Spinal cord (tissue), 10 donors: ENCODE measurements around the gene RYK. TPM values are rescaled to one million over a fixed set of nuclear protein-coding genes. Genes with fewer than 3 reads are reported as not detected.
"Not testable (repeated sequence)": the region's sequence is repeated elsewhere in the genome, so short reads cannot be mapped to it uniquely, and the experiment has no call there.

ENCODE experiments used
- DNase-seq, 6 donors: peaks; one replicate each; pipeline versions ENCODE4 v3.0.0 to v3.0.0-alpha.2; 2013 to 2015; ENCODE audit warnings: low spot score in 6 of 6, low read depth in 4 of 6
- H3K27ac ChIP-seq: one replicate; pipeline ENCODE4 v1.5.1; 2013; ENCODE audit warnings: low read depth, low read length, control low read depth
- H3K27me3 ChIP-seq: one replicate; pipeline ENCODE4 v1.6.1; 2013; ENCODE audit warnings: low read length; ENCODE audit not compliant: control insufficient read depth, insufficient read depth
- H3K36me3 ChIP-seq: one replicate; pipeline ENCODE4 v1.6.1; 2013; ENCODE audit warnings: low read length; ENCODE audit not compliant: control insufficient read depth, insufficient read depth
- H3K4me1 ChIP-seq: one replicate; pipeline ENCODE4 v1.6.1; 2013; ENCODE audit warnings: low read length; ENCODE audit not compliant: control insufficient read depth, insufficient read depth
- H3K4me3 ChIP-seq: one replicate; pipeline ENCODE4 v1.5.1; 2013; ENCODE audit warnings: low read depth, low read length, control low read depth
- H3K9me3 ChIP-seq: one replicate; pipeline ENCODE4 v1.6.1; 2013; ENCODE audit warnings: low read length; ENCODE audit not compliant: control insufficient read depth, insufficient read depth
- WGBS: methylation state at CpG from one replicate; pipeline ENCODE4 v1.1.5; 2013; ENCODE audit warnings: missing lambda C conversion rate; ENCODE audit not compliant: insufficient coverage; 5-methylcytosine and 5-hydroxymethylcytosine counted together
- polyA plus RNA-seq, 2 donors: library from polyadenylated mRNA; unstranded; fragments of 120-200 nt; gene quantifications; one replicate each; pipeline ENCODE4 v1.2.1, GENCODE V29; 2013; ENCODE audit not compliant: insufficient read length in 2 of 2
- total RNA-seq, 2 donors: library from RNA; depleted of rRNA in 1 of 2; stranded (reverse); fragments of 120-200 nt in 1 of 2; fragments of >200 nt in 1 of 2; gene quantifications; one replicate each; pipeline versions ENCODE4 v1.2.3 to v1.2.4, GENCODE V29; 2013 to 2014
- donor health status: healthy.

RYK gene
- total and polyA plus RNA-seq, 4 donors = 39.6 to 92.2 (median 66.2) TPM

- DNase-seq = no peak
- Histone ChIP-seq H3K4me1 (no peaks in the 10 kb centered on the region), H3K27me3 (no peaks in the 10 kb centered on the region), H3K36me3 (peaks cover 5% of the 10 kb centered on the region), H3K27ac (no peak overlapping the region), H3K9me3 (no peaks in the 10 kb centered on the region), H3K4me3 (no peak overlapping the region)
- 90% methylated on average over 5 of the region's 8 CpGs for WGBS
Measured at GRCh38 chr3:134201201-134202130, 49.2 kb downstream of the RYK start.

- not testable (repeated sequence) for DNase-seq, H3K27ac ChIP-seq
- 100% methylated on average over 3 of the region's 8 CpGs for whole genome bisulfite sequencing
Measured at GRCh38 chr3:134199880-134200279, 50.8 kb downstream of the RYK start.

GRCh38 chr3:134199240-134199639 is 51.4 kb downstream of the RYK start:
- no peaks in the 10 kb centered on the region for H3K4me1 ChIP-seq
- H3K4me3 ChIP-seq = no peak overlapping the region
- no peak overlapping the region for H3K27ac ChIP-seq
- DNase-seq = no peak
- H3K9me3 ChIP-seq = no peaks in the 10 kb centered on the region
- WGBS = no CpG with 5 or more reads among the region's 3 CpGs
- peaks cover 5% of the 10 kb centered on the region for H3K36me3 ChIP-seq
- no peaks in the 10 kb centered on the region for H3K27me3 ChIP-seq

More at GRCh38 chr3:134199880-134200279, 50.8 kb downstream of the RYK start:
- not testable (repeated sequence) for H3K27me3 ChIP-seq, H3K36me3 ChIP-seq, H3K4me1 ChIP-seq, H3K4me3 ChIP-seq, H3K9me3 ChIP-seq

- Histone ChIP-seq H3K27me3 (no peaks in the 10 kb centered on the region), H3K4me3 (no peak overlapping the region), H3K4me1 (no peaks in the 10 kb centered on the region), H3K27ac (no peak overlapping the region), H3K36me3 (peaks cover 5% of the 10 kb centered on the region), H3K9me3 (no peaks in the 10 kb centered on the region)
- no peak for DNase-seq
- 80% methylated on average over 1 of the region's 2 CpGs for WGBS
Measured at GRCh38 chr3:134198414-134198813, 52.2 kb downstream of the RYK start.

- Histone ChIP-seq H3K9me3 (no peaks in the 10 kb centered on the region), H3K4me1 (no peaks in the 10 kb centered on the region), H3K27ac (no peak overlapping the region), H3K36me3 (peaks cover 5% of the 10 kb centered on the region), H3K27me3 (no peaks in the 10 kb centered on the region), H3K4me3 (no peak overlapping the region)
- 0% methylated on average over 1 of the region's 2 CpGs for WGBS
- DNase-seq = peak in 5 of 6 donors; percentile 22 to 88 (median 38)
Measured at GRCh38 chr3:134197681-134198261, 52.9 kb downstream of the RYK start.

- DNase-seq = no peak
- Histone ChIP-seq H3K4me3 (no peak overlapping the region), H3K36me3 (no peaks in the 10 kb centered on the region), H3K27me3 (no peaks in the 10 kb centered on the region), H3K27ac (no peak overlapping the region), H3K9me3 (no peaks in the 10 kb centered on the region), H3K4me1 (no peaks in the 10 kb centered on the region)
- no CpG with 5 or more reads among the region's 2 CpGs for WGBS
Measured at GRCh38 chr3:134194247-134194646, 56.4 kb downstream of the RYK start.

GRCh38 chr3:134190250-134190649 is 60.4 kb downstream of the RYK start:
- no peak for DNase-seq
- H3K27ac ChIP-seq = no peak overlapping the region
- WGBS = 100% methylated on average over 3 of the region's 3 CpGs

GRCh38 chr3:134189849-134190248 is 60.8 kb downstream of the RYK start:
- Histone ChIP-seq H3K4me1 (no peaks in the 10 kb centered on the region), H3K9me3 (no peaks in the 10 kb centered on the region), H3K27ac (no peak overlapping the region), H3K27me3 (no peaks in the 10 kb centered on the region), H3K4me3 (no peak overlapping the region), H3K36me3 (peaks cover 2% of the 10 kb centered on the region)
- DNase-seq = no peak

More at GRCh38 chr3:134190250-134190649, 60.4 kb downstream of the RYK start:
- Histone ChIP-seq H3K36me3 (peaks cover 2% of the 10 kb centered on the region), H3K4me3 (no peak overlapping the region), H3K9me3 (no peaks in the 10 kb centered on the region), H3K27me3 (no peaks in the 10 kb centered on the region), H3K4me1 (no peaks in the 10 kb centered on the region)

- DNase-seq = no peak
- peaks cover 2% of the 10 kb centered on the region for H3K36me3 ChIP-seq
- WGBS = 89% methylated on average over 1 of the region's 3 CpGs
- no peaks in the 10 kb centered on the region for H3K9me3 ChIP-seq
- no peak overlapping the region for H3K27ac ChIP-seq
- no peaks in the 10 kb centered on the region for H3K4me1 ChIP-seq
- H3K27me3 ChIP-seq = no peaks in the 10 kb centered on the region
- H3K4me3 ChIP-seq = no peak overlapping the region
Measured at GRCh38 chr3:134186391-134186790, 64.3 kb downstream of the RYK start.

GRCh38 chr3:134180761-134181160 is 69.9 kb downstream of the RYK start:
- WGBS = no CpG with 5 or more reads among the region's 1 CpG

More at GRCh38 chr3:134180761-134181160, 69.9 kb downstream of the RYK start:
- Histone ChIP-seq H3K4me1 (no peaks in the 10 kb centered on the region), H3K36me3 (peaks cover 5% of the 10 kb centered on the region), H3K4me3 (no peak overlapping the region), H3K27ac (no peak overlapping the region), H3K9me3 (no peaks in the 10 kb centered on the region), H3K27me3 (no peaks in the 10 kb centered on the region)
- peak in 1 of 6 donors; percentile 72 for DNase-seq
